Stromal cell of bone marrow (primary cell): ENCODE measurements around the gene KIAA0930.
"Not testable (repeated sequence)": the region's sequence is repeated elsewhere in the genome, so short reads cannot be mapped to it uniquely, and the experiment has no call there.

ENCODE experiments used
- DNase-seq: peaks from one replicate; pipeline ENCODE4 v3.0.0-alpha.2; 2012; ENCODE audit warnings: low read depth

Gene KIAA0930

GRCh38 chr22:45262931-45263462, 22.3 kb upstream of the KIAA0930 start:
- no peak for DNase-seq

- no peak for DNase-seq
Observed at GRCh38 chr22:45262195-45262930, 21.7 kb upstream of the KIAA0930 start.

- no peak for DNase-seq
Observed at GRCh38 chr22:45261407-45262088, 20.9 kb upstream of the KIAA0930 start.

GRCh38 chr22:45260395-45260759, 19.7 kb upstream of the KIAA0930 start:
- not testable (repeated sequence) for DNase-seq

GRCh38 chr22:45259754-45260394, 19.2 kb upstream of the KIAA0930 start:
- no peak for DNase-seq

- not testable (repeated sequence) for DNase-seq
Observed at GRCh38 chr22:45257941-45258340, 17.2 kb upstream of the KIAA0930 start.

- no peak for DNase-seq
Observed at GRCh38 chr22:45254789-45255278, 14.1 kb upstream of the KIAA0930 start.

GRCh38 chr22:45254388-45254787, 13.7 kb upstream of the KIAA0930 start:
- DNase-seq, result no peak

GRCh38 chr22:45253039-45253641, 12.4 kb upstream of the KIAA0930 start:
- DNase-seq, result no peak

GRCh38 chr22:45251825-45252224, 11.1 kb upstream of the KIAA0930 start:
- no peak for DNase-seq

GRCh38 chr22:45248832-45249561, 8.3 kb upstream of the KIAA0930 start:
- DNase-seq, result no peak

GRCh38 chr22:45246060-45246985, 5.6 kb upstream of the KIAA0930 start:
- DNase-seq, result peak; percentile 77

- DNase-seq, result no peak
Observed at GRCh38 chr22:45244916-45245315, 4.2 kb upstream of the KIAA0930 start.

GRCh38 chr22:45242778-45243191, 2.1 kb upstream of the KIAA0930 start:
- DNase-seq, result no peak

- no peak for DNase-seq
Observed at GRCh38 chr22:45240104-45240809, 437 bp downstream of the KIAA0930 start.

GRCh38 chr22:45239681-45240051, 1.0 kb downstream of the KIAA0930 start:
- DNase-seq, result no peak

- no peak for DNase-seq
Observed at GRCh38 chr22:45238957-45239680, 1.6 kb downstream of the KIAA0930 start.

GRCh38 chr22:45238076-45238956, 2.4 kb downstream of the KIAA0930 start:
- DNase-seq, result no peak
